Right lobe of liver (tissue), 6 donors: ENCODE data around the gene GADD45G. TPM values are rescaled to one million over a fixed set of nuclear protein-coding genes. Genes with fewer than 3 reads are reported as not detected.

Experiments used
- ATAC-seq, 4 donors: fragments of 200-7000 bp; cut with Tn5 transposase; one replicate each; pipeline ENCODE4 v1.9.1; 2020; ENCODE audit warnings: mild to moderate bottlenecking in 4 of 4, moderate library complexity in 4 of 4
- DNase-seq, 3 donors: peaks; one replicate each; pipeline ENCODE4 v3.0.0-alpha.2; 2020
- H3K27ac ChIP-seq, 3 donors: fragments of 200-600 bp; one replicate each; pipeline ENCODE4 v1.8.0; 2022
- H3K27me3 ChIP-seq, 2 donors: fragments of 200-600 bp; one replicate each; pipeline ENCODE4 v1.8.0; 2022
- H3K36me3 ChIP-seq, 4 donors: fragments of 200-600 bp; sonication (generic) in 1 of 4; one replicate each; pipeline versions ENCODE4 v1.5.1 to v1.8.0; 2017 to 2022; ENCODE audit warnings: control low read depth in 1 of 4
- H3K4me1 ChIP-seq, 4 donors: fragments of 200-600 bp; sonication (generic) in 1 of 4; one replicate each; pipeline versions ENCODE4 v1.5.1 to v1.8.0; 2017 to 2022; ENCODE audit warnings: control low read depth in 1 of 4
- H3K4me3 ChIP-seq, 3 donors: fragments of 200-600 bp; one replicate each; pipeline ENCODE4 v1.8.0; 2022
- H3K9me3 ChIP-seq, 4 donors: fragments of 200-600 bp; sonication (generic) in 1 of 4; one replicate each; pipeline versions ENCODE4 v1.5.1 to v1.8.0; 2017 to 2022; ENCODE audit warnings: control low read depth in 1 of 4
- POLR2A ChIP-seq: fragments of 450-650 bp; IDR thresholded peaks from one replicate; pipeline ENCODE4 v1.6.1; 2017; ENCODE audit warnings: antibody characterized with exemption, mild to moderate bottlenecking
- WGBS: methylation state at CpG from one replicate; pipeline ENCODE4 v1.1.6; 2018; ENCODE audit warnings: low coverage, low lambda C conversion rate; ENCODE audit not compliant: insufficient coverage; ENCODE audit errors: missing lambda C conversion rate; 5-methylcytosine and 5-hydroxymethylcytosine counted together
- intact Hi-C, 2 donors: fragments of 100-400 bp; cut with DNase I; formaldehyde crosslinking; loops; one replicate each; pipeline versions ENCODE4 v1.11.2 to v1.14.1; 2022
- long read RNA-seq: library from polyadenylated mRNA; unstranded; transcript quantifications from one replicate; pipeline ENCODE4 v2.0.0, GENCODE V29; 2019
- total RNA-seq, 6 experiments: library from RNA; depleted of rRNA in 2 of 6; stranded (reverse); fragments of >200 nt in 2 of 6; fragmentation: NEBNext Ultra II Directional in 3 of 6; extraction: Animal tissue kit (Norgen Biotek cat#: 25700) in 3 of 6; gene quantifications; one replicate each; pipeline versions ENCODE4 v1.1.0 to v1.2.4, GENCODE V29; 2016 to 2023
- TF ChIP-seq, protein P1 (sequence below), 4 donors: fragments of 200-600 bp in 3 of 4; fragments of 450-650 bp in 1 of 4; IDR thresholded peaks; one replicate each; pipeline versions ENCODE4 v1.5.1 to v1.8.0; 2016 to 2022; ENCODE audit warnings: antibody characterized with exemption in 4 of 4, mild to moderate bottlenecking in 2 of 4
- donor health status: DM: no; HTN: yes; CAD: no.
- donor health status: DM: no; HTN: no; CAD: no.
- donor health status: DM: no; HTN: no; CAD: no.
- donor health status: DM: no; HTN: yes; CAD: no.
- donor health status: DM: no; HTN: yes; CAD: no.

GADD45G gene, protein sequence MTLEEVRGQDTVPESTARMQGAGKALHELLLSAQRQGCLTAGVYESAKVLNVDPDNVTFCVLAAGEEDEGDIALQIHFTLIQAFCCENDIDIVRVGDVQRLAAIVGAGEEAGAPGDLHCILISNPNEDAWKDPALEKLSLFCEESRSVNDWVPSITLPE
- total RNA-seq, result 100 to 1,000 TPM in 2 of 6 experiments, 10 to 100 TPM in 4; 11.4 to 130 (median 30.9) TPM
- long read RNA-seq, partial matches to known transcripts, result 0 of 2 reads
- long read RNA-seq, other reads (novel, unspliced or antisense), result 0 of 2 reads

DNA sequence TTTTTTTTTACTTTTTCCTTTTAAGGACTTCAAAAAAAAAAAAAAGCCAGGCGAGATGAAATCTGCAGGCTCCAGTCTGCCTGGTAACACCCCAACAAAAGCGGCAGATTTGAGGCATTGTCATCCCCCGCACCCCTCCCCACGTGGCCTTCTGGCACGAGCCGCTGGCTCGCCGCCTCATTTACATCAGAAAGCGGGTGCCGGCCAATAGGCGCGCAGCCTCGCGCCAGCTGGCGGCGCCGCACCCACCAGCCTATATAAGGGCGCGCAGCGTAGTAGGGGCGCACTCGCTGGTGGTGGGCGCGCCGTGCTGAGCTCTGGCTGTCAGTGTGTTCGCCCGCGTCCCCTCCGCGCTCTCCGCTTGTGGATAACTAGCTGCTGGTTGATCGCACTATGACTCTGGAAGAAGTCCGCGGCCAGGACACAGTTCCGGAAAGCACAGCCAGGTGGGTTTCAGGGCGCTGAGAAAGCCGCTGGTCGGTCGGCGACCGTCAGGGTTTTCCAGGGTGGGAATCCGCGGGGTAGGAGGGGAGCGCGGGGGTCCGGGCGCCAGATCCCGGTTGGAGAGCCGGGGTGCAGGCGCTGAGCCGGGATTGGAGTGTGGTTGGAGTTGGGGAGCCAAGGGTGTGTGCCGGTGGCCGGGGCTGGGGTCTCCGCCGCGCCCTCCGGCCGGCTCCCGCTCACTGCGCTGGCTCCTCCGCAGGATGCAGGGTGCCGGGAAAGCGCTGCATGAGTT lies at the start of gene GADD45G:
Gene GADD45G, plus strand, starts transcription at position 284 of the 736 bp plus-strand sequence. Its CDS starts 110 bp downstream, at position 394.
- WGBS, result 0% methylated on average over 37 of the region's 63 CpGs
- Histone ChIP-seq H3K9me3 (no peaks in the 10 kb centered on the region), H3K4me3 (peak within 1 kb of the TSS; percentile 72 to 92 (median 84)), H3K4me1 (peaks cover 0 to 30% (median 6%) of the 10 kb centered on the region in 4 donors), H3K36me3 (peaks cover 0 to 11% (median 4%) of the 10 kb centered on the region in 4 donors), H3K27me3 (no peaks in the 10 kb centered on the region), H3K27ac (peak within 1 kb of the TSS; percentile 86 to 94 (median 89))
- TF ChIP-seq POLR2A, result peak; percentile 100
- TF ChIP-seq, protein P1, sequence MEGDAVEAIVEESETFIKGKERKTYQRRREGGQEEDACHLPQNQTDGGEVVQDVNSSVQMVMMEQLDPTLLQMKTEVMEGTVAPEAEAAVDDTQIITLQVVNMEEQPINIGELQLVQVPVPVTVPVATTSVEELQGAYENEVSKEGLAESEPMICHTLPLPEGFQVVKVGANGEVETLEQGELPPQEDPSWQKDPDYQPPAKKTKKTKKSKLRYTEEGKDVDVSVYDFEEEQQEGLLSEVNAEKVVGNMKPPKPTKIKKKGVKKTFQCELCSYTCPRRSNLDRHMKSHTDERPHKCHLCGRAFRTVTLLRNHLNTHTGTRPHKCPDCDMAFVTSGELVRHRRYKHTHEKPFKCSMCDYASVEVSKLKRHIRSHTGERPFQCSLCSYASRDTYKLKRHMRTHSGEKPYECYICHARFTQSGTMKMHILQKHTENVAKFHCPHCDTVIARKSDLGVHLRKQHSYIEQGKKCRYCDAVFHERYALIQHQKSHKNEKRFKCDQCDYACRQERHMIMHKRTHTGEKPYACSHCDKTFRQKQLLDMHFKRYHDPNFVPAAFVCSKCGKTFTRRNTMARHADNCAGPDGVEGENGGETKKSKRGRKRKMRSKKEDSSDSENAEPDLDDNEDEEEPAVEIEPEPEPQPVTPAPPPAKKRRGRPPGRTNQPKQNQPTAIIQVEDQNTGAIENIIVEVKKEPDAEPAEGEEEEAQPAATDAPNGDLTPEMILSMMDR (IDR thresholded peaks at IDR 0.05), result peak in 2 of 4 donors; percentile 15 to 20
- intact Hi-C loops, result loop anchor here (5.0 to 10.0 kb wide), 5 partner anchors 50 to 497 kb away; no protein-coding TSS in a partner anchor
- DNase-seq (peak; percentile 91 to 96 (median 94)), ATAC-seq (peak; percentile 57 to 67 (median 63))

DNA sequence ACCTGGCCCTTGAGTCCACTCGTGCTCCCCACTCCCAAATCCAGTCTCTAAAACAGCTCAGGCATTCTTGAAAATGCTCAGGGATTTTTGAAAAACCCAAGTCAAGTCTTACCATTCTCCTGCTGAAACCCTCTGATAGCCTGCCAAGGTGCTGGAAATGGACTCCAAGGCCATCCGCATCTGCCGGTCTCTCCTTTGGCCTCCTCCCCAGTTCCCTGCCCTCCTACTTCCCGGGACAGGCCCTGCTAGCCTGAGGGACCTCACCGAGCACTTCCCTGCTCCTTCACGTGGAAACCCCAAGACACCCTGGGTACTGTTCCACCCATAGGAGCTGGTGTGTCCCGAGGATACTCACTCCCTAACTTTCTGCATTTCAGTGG lies 49.8 kb upstream of the GADD45G start:
- TF ChIP-seq, protein P1 (IDR thresholded peaks at IDR 0.05), result no peak
- no peak for TF ChIP-seq POLR2A
- intact Hi-C loops, result no loop called here

DNA sequence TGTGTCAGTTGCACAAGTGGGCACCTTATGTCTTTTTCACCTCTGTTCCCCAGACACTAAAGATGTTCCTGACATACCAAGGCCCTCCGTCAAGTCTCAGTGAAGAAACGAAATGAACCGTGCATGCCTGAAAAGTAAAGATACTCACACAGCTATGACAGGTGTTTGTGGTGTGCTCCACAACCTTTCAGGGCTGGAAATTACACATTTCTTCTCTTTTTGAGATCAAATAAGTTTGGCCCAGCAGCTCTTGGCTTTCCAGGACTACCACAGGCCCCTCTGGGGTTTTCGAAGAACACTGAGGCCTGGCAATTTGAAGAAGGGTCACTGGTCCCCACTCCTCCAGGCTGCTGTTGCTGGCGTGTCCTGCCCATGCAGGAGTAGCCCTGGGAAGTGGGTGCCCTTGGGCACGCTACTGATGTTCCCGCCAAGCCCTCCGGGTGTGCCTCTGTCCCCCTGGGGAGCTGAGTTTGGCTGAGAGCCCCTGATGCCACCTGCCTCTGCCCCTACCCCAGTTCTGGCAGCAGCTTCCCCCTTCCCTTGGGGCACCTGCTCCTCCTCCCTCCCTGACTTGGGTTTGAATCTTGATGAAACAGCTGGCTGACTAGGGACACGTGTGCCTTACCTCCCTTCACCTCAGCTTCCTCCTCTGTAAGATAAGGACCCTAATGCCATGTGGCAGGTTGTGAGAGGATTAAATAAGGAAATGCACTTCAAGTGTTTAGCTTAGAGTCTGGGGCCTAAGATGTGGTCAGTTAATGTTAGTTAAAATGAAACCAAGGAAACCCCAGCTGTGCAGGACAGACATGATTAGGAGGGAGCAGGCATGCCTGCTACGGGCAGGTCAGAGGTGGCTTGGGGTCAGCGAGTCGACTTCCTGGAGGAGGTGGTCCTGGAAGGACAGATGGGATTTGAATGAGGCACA lies 49.1 kb upstream of the GADD45G start:
- intact Hi-C loops, result no loop called here
- H3K9me3 ChIP-seq, result no peaks in the 10 kb centered on the region
- no peaks in the 10 kb centered on the region for H3K36me3 ChIP-seq
- ATAC-seq (no peak), DNase-seq (peak in 2 of 3 donors; percentile 53 to 64)
- TF ChIP-seq, protein P1 (IDR thresholded peaks at IDR 0.05), result no peak
- no peak for TF ChIP-seq POLR2A
- WGBS, result 58% methylated on average over 6 of the region's 12 CpGs
- H3K27ac ChIP-seq, result peak overlapping the region; percentile 48 to 86 (median 72)
- H3K27me3 ChIP-seq, result no peaks in the 10 kb centered on the region
- peak overlapping the region in 2 of 3 donors; percentile 5 to 9 for H3K4me3 ChIP-seq
- H3K4me1 ChIP-seq, result peaks cover 0 to 7% (median under 1%) of the 10 kb centered on the region in 4 donors

More for the DNA sequence above, 49.8 kb upstream of the GADD45G start:
- DNase-seq (peak in 1 of 3 donors; percentile 43), ATAC-seq (no peak)
- Histone ChIP-seq H3K4me1 (peaks cover 0 to 7% (median under 1%) of the 10 kb centered on the region in 4 donors), H3K27me3 (no peaks in the 10 kb centered on the region), H3K36me3 (no peaks in the 10 kb centered on the region), H3K9me3 (no peaks in the 10 kb centered on the region), H3K27ac (no peak overlapping the region), H3K4me3 (no peak overlapping the region)
- 93% methylated on average over 6 of the region's 7 CpGs for whole genome bisulfite sequencing
